ENCODE measurements around the gene APPL2.
"Not testable (repeated sequence)": the region's sequence is repeated elsewhere in the genome, so short reads cannot be mapped to it uniquely, and the experiment has no call there.

The APPL2 gene

GRCh38 chr12:105206686-105207374 lies 29.1 kb downstream of the APPL2 start:
- H3K27ac Mint-ChIP-seq, result no peak overlapping the region
- no peaks in the 10 kb centered on the region for H3K4me1 Mint-ChIP-seq (ENCODE audit: low read depth)
- H3K4me3 Mint-ChIP-seq, result no peak overlapping the region
- intact Hi-C loops (cut with micrococcal nuclease), result no loop called here
- no peaks in the 10 kb centered on the region for H3K27me3 Mint-ChIP-seq
- H3K9me3 Mint-ChIP-seq, result no peaks in the 10 kb centered on the region
- H3K36me3 Mint-ChIP-seq (ENCODE audit: low read depth), result peaks cover 100% of the 10 kb centered on the region

DNA sequence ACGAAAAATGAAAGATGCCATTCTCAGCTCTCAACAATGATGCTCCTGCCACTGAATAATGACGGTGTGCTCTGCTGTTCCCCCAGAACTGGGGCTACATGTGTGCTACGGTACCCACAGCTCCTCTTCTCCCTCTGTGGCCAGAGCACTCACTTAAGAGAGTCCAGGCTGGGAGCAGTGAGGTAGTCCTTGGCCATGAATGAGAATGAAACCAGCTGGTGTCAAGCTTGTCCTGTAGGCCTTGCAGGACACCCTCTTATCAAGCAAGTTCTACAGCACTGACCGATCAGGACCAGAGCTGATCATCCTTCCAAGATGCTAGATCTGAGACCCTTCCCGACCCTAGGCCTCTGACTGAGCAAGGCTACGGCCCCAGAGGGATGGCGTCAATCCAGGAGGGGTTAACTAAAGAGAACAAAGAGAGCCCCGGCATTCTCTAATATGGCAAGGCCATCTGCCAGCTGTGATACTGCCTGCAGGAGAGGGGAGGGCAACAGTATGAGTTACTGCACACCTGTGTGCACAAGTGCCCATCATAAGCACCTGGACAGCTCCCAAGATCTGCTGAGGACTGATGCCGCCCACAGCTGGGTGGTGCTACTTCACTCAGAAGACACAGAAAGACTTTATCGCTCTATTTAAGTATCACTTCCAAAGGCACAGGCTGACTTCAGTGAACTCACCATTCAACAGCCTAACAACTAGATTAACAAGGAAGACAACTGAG lies 30.5 kb downstream of the APPL2 start:
- peaks cover 100% of the 10 kb centered on the region for H3K36me3 Mint-ChIP-seq (ENCODE audit: low read depth)
- H3K9me3 Mint-ChIP-seq, result no peaks in the 10 kb centered on the region
- intact Hi-C loops (cut with micrococcal nuclease), result no loop called here
- H3K27me3 Mint-ChIP-seq, result no peaks in the 10 kb centered on the region
- no peaks in the 10 kb centered on the region for H3K4me1 Mint-ChIP-seq (ENCODE audit: low read depth)
- no peak overlapping the region for H3K27ac Mint-ChIP-seq
- no peak overlapping the region for H3K4me3 Mint-ChIP-seq

DNA sequence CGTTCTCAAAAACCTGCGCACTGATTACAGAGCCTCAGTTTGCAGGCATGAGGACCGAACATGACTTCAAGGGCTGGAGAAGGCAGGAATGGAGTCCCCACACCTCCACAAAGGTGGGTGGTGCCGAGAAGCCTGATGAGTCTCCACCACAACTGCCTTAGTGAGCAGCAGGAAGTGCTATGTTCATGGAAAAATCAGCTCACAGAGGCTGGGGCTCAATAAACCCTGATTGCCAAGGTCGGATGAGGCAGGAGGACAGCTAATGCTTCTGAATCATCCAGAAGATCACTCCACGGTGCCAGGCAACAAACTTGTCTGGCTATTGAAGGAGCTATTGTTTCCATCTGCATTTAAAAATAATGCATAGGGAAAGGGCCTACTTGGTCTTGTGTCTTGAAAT lies 31.1 kb downstream of the APPL2 start:
- H3K36me3 Mint-ChIP-seq (ENCODE audit: low read depth), result peaks cover 100% of the 10 kb centered on the region
- H3K4me1 Mint-ChIP-seq (ENCODE audit: low read depth), result no peaks in the 10 kb centered on the region
- intact Hi-C loops (cut with micrococcal nuclease), result no loop called here
- H3K27ac Mint-ChIP-seq, result no peak overlapping the region
- H3K27me3 Mint-ChIP-seq, result no peaks in the 10 kb centered on the region
- no peaks in the 10 kb centered on the region for H3K9me3 Mint-ChIP-seq
- no peak overlapping the region for H3K4me3 Mint-ChIP-seq

- H3K27ac Mint-ChIP-seq, result no peak overlapping the region
- intact Hi-C loops (cut with micrococcal nuclease), result no loop called here
Observed at GRCh38 chr12:105204127-105204526, 31.8 kb downstream of the APPL2 start.

DNA sequence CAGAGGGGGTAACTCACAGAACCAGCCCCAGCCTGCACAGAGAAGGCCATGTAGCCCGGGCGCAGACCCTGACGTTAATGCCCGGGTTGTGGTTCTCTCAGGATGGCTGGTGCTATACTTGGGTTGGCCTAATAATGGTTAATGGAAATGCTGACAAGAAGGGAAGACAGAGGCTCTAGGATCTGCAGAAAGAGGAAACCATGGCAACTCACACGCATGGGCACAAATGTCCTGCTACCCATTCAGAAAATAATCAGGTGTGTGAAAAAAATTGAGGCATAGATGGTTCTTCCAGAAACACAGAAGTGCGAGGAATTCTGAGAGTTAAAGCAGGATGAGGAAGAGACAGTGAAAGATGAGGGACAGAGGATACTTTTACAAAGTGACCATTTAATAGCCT lies 33.8 kb downstream of the APPL2 start:
- H3K27me3 Mint-ChIP-seq, result no peaks in the 10 kb centered on the region
- no peaks in the 10 kb centered on the region for H3K9me3 Mint-ChIP-seq
- no peak overlapping the region for H3K27ac Mint-ChIP-seq
- no peaks in the 10 kb centered on the region for H3K4me1 Mint-ChIP-seq (ENCODE audit: low read depth)
- peaks cover 100% of the 10 kb centered on the region for H3K36me3 Mint-ChIP-seq (ENCODE audit: low read depth)
- no peak overlapping the region for H3K4me3 Mint-ChIP-seq
- intact Hi-C loops (cut with micrococcal nuclease), result no loop called here

More at GRCh38 chr12:105204127-105204526, 31.8 kb downstream of the APPL2 start:
- Mint-ChIP-seq H3K36me3 (ENCODE audit: low read depth) (peaks cover 100% of the 10 kb centered on the region), H3K4me3 (no peak overlapping the region), H3K27me3 (no peaks in the 10 kb centered on the region), H3K9me3 (no peaks in the 10 kb centered on the region), H3K4me1 (ENCODE audit: low read depth) (no peaks in the 10 kb centered on the region)

- intact Hi-C loops (cut with micrococcal nuclease), result no loop called here
- no peak overlapping the region for H3K4me3 Mint-ChIP-seq
- no peaks in the 10 kb centered on the region for H3K27me3 Mint-ChIP-seq
- H3K4me1 Mint-ChIP-seq (ENCODE audit: low read depth), result no peaks in the 10 kb centered on the region
- H3K9me3 Mint-ChIP-seq, result no peaks in the 10 kb centered on the region
- peaks cover 100% of the 10 kb centered on the region for H3K36me3 Mint-ChIP-seq (ENCODE audit: low read depth)
- H3K27ac Mint-ChIP-seq, result no peak overlapping the region
Observed at GRCh38 chr12:105201299-105201698, 34.7 kb downstream of the APPL2 start.

- Mint-ChIP-seq H3K4me1 (ENCODE audit: low read depth) (no peaks in the 10 kb centered on the region), H3K27me3 (no peaks in the 10 kb centered on the region), H3K27ac (no peak overlapping the region), H3K4me3 (no peak overlapping the region), H3K9me3 (no peaks in the 10 kb centered on the region), H3K36me3 (ENCODE audit: low read depth) (peaks cover 100% of the 10 kb centered on the region)
- intact Hi-C loops (cut with micrococcal nuclease), result no loop called here
Observed at GRCh38 chr12:105200385-105200784, 35.6 kb downstream of the APPL2 start.

DNA sequence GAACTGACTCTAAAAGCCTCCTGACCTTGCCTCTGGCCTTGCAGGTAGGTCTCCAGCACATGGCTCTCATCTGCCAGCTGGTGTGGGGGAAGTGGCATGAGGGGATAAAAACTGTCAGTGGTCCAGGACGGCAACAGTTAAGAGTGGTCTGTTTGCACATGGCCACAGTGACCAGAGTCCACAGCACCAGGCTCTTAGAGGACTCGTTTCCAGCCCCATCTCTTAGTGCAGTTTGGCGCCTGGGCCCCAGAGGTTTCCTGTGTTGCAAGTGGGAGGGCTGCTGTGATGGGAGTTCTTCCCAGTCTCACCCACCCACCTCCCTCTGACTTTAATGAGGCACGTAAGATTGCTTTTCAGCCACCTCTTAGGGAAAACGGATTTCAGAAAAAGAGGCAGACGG lies 37.0 kb downstream of the APPL2 start:
- intact Hi-C loops (cut with micrococcal nuclease), result no loop called here
- no peaks in the 10 kb centered on the region for H3K9me3 Mint-ChIP-seq
- no peak overlapping the region for H3K4me3 Mint-ChIP-seq
- peaks cover 100% of the 10 kb centered on the region for H3K36me3 Mint-ChIP-seq (ENCODE audit: low read depth)
- H3K27me3 Mint-ChIP-seq, result no peaks in the 10 kb centered on the region
- H3K4me1 Mint-ChIP-seq (ENCODE audit: low read depth), result no peaks in the 10 kb centered on the region
- no peak overlapping the region for H3K27ac Mint-ChIP-seq

GRCh38 chr12:105196090-105196489 lies 39.9 kb downstream of the APPL2 start:
- Mint-ChIP-seq H3K4me1 (ENCODE audit: low read depth) (peaks cover 11% of the 10 kb centered on the region), H3K36me3 (ENCODE audit: low read depth) (peaks cover 100% of the 10 kb centered on the region), H3K27me3 (no peaks in the 10 kb centered on the region), H3K27ac (no peak overlapping the region), H3K4me3 (no peak overlapping the region), H3K9me3 (no peaks in the 10 kb centered on the region)
- intact Hi-C loops (cut with micrococcal nuclease), result no loop called here

DNA sequence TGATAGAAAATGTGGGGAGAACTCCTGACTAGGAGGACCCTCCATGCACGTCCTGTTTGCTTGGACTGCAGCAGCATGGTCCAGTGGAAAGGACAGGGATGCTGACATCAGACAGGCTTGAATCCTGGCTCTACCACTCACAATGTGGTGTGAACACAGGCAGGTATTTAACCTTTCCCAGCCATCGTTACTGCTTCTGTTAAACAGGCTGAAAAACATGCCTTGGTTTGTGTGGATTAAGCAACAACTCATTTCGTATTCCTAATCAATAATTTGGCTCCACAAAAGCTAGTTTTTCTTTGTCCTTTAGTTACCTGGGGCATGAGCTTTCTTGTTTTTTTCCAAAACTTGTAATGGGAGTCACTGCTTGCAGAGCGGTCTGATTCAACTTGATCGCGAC lies 41.0 kb downstream of the APPL2 start:
- H3K4me1 Mint-ChIP-seq (ENCODE audit: low read depth), result peaks cover 11% of the 10 kb centered on the region
- H3K9me3 Mint-ChIP-seq, result no peaks in the 10 kb centered on the region
- no peak overlapping the region for H3K27ac Mint-ChIP-seq
- peaks cover 100% of the 10 kb centered on the region for H3K36me3 Mint-ChIP-seq (ENCODE audit: low read depth)
- H3K4me3 Mint-ChIP-seq, result no peak overlapping the region
- no peaks in the 10 kb centered on the region for H3K27me3 Mint-ChIP-seq
- intact Hi-C loops (cut with micrococcal nuclease), result no loop called here

- H3K4me1 Mint-ChIP-seq (ENCODE audit: low read depth), result peaks cover 11% of the 10 kb centered on the region
- H3K4me3 Mint-ChIP-seq, result no peak overlapping the region
- H3K36me3 Mint-ChIP-seq (ENCODE audit: low read depth), result peaks cover 100% of the 10 kb centered on the region
- peak overlapping the region; percentile 37 for H3K27ac Mint-ChIP-seq
- intact Hi-C loops (cut with micrococcal nuclease), result no loop called here
- no peaks in the 10 kb centered on the region for H3K27me3 Mint-ChIP-seq
- no peaks in the 10 kb centered on the region for H3K9me3 Mint-ChIP-seq
Observed at GRCh38 chr12:105192624-105193225, 43.2 kb downstream of the APPL2 start.

GRCh38 chr12:105190530-105190929 lies 45.4 kb downstream of the APPL2 start:
- Mint-ChIP-seq H3K4me3 (no peak overlapping the region), H3K4me1 (ENCODE audit: low read depth) (peaks cover 11% of the 10 kb centered on the region), H3K9me3 (no peaks in the 10 kb centered on the region), H3K27ac (no peak overlapping the region), H3K27me3 (no peaks in the 10 kb centered on the region), H3K36me3 (ENCODE audit: low read depth) (peaks cover 97% of the 10 kb centered on the region)
- intact Hi-C loops (cut with micrococcal nuclease), result no loop called here

DNA sequence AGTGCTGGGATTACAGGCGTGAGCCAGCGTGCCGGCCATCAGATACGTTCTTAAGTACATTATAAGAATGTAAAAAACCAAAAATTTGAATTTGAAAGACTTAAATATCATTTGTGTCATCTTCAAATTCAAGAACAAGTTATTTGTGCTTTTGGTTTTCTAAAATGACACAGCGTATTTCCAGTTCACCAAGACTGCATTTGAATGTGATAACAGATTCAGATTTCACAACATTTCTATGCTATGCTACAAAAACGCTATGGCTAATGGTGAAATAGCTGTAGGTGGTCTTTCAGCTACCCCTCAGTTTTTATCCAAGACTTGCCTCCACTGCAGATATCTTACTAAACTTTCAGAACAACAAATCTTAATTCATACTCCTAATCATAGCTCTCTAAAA lies 46.7 kb downstream of the APPL2 start:
- no peak overlapping the region for H3K27ac Mint-ChIP-seq
- H3K36me3 Mint-ChIP-seq (ENCODE audit: low read depth), result peaks cover 97% of the 10 kb centered on the region
- H3K9me3 Mint-ChIP-seq, result peaks cover 2% of the 10 kb centered on the region
- H3K4me3 Mint-ChIP-seq, result no peak overlapping the region
- intact Hi-C loops (cut with micrococcal nuclease), result no loop called here
- peaks cover 11% of the 10 kb centered on the region for H3K4me1 Mint-ChIP-seq (ENCODE audit: low read depth)
- no peaks in the 10 kb centered on the region for H3K27me3 Mint-ChIP-seq

DNA sequence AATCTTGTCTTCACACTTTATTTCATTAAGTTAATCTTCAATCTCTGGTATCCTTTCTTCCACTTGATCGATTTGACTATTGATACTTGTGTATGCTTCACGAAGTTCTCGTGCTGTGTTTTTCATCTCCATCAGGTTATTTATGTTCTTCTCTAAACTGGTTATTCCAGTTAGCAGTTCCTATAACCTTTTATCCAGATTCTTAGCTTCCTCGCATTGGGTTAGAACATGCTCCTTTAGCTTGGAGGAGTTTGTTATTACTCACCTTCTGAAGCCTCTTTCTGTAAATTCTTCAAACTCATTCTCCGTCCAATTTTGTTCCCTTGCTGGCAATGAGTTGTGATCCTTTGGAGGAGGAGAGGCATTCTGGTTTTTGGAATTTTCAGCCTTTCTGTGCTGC lies 52.0 kb downstream of the APPL2 start:
- H3K27ac Mint-ChIP-seq; H3K4me3 Mint-ChIP-seq; intact Hi-C loops (cut with micrococcal nuclease); H3K27me3 Mint-ChIP-seq: not testable (repeated sequence)
- Mint-ChIP-seq H3K4me1 (ENCODE audit: low read depth) (peaks cover 22% of the 10 kb centered on the region), H3K36me3 (ENCODE audit: low read depth) (peaks cover 97% of the 10 kb centered on the region), H3K9me3 (peaks cover 37% of the 10 kb centered on the region)

Data from dendritic cell treated with granulocyte-macrophage colony-stimulating factor and Interleukin-4, amounts not matched to agents 40 ng/mL and 50 ng/mL, for 4 days (primary cell).